Stimulated activated CD4-positive, alpha-beta T cell treated with anti-CD3 and anti-CD28 coated beads, TNF-alpha, amount 100 ng/mL, for 48 hours (primary cell): ENCODE results near the gene TMEM208.

Experiments
- DNase-seq, 3 donors: peaks; one replicate each; pipeline ENCODE4 v3.0.0-alpha.2; 2020; ENCODE audit warnings: low read depth in 3 of 3

Gene TMEM208

GRCh38 chr16:67236563-67237395 lies 9.8 kb downstream of the TMEM208 start:
- DNase-seq: peak; percentile 78 to 89 (median 80)

GRCh38 chr16:67237396-67238277 lies 10.7 kb downstream of the TMEM208 start:
- DNase-seq: no peak

GRCh38 chr16:67238278-67238575 lies 11.3 kb downstream of the TMEM208 start:
- DNase-seq: no peak

GRCh38 chr16:67238806-67239470 lies 12.0 kb downstream of the TMEM208 start:
- no peak for DNase-seq

- no peak for DNase-seq
Measured at GRCh38 chr16:67240506-67240905, 13.6 kb downstream of the TMEM208 start.

GRCh38 chr16:67241008-67241900 lies 14.3 kb downstream of the TMEM208 start:
- no peak for DNase-seq

- DNase-seq: no peak
Measured at GRCh38 chr16:67242138-67242730, 15.3 kb downstream of the TMEM208 start.

GRCh38 chr16:67243481-67243880 lies 16.6 kb downstream of the TMEM208 start:
- no peak for DNase-seq

- peak; percentile 62 to 72 (median 66) for DNase-seq
Measured at GRCh38 chr16:67244387-67245185, 17.7 kb downstream of the TMEM208 start.

- no peak for DNase-seq
Measured at GRCh38 chr16:67245186-67245585, 18.3 kb downstream of the TMEM208 start.

- DNase-seq: no peak
Measured at GRCh38 chr16:67245674-67246080, 18.7 kb downstream of the TMEM208 start.

GRCh38 chr16:67246081-67246755 lies 19.3 kb downstream of the TMEM208 start:
- DNase-seq: peak; percentile 10 to 35 (median 23)

- DNase-seq: no peak
Measured at GRCh38 chr16:67246756-67247191, 19.8 kb downstream of the TMEM208 start.

GRCh38 chr16:67247192-67248072 lies 20.5 kb downstream of the TMEM208 start, which contains the start of gene FHOD1:
FHOD1 (minus strand) TSS chr16:67247481; CDS start chr16:67247410, 71 bp downstream.
- DNase-seq: peak; percentile 96 to 98 (median 97)

GRCh38 chr16:67248073-67248400 lies 21.1 kb downstream of the TMEM208 start:
- no peak for DNase-seq

GRCh38 chr16:67248401-67249177 lies 21.7 kb downstream of the TMEM208 start, which contains the start of gene SLC9A5:
SLC9A5 (plus strand) TSS chr16:67248979; CDS start chr16:67249015, 36 bp downstream.
- no peak for DNase-seq
